GM11168 (cell line): Measurements from ENCODE around the gene PTPN9.
"Not testable (repeated sequence)": the region's sequence is repeated elsewhere in the genome, so short reads cannot be mapped to it uniquely, and the experiment has no call there.

ENCODE experiments used
- in situ Hi-C: fragments of 300-500 bp; cut with MboI; formaldehyde crosslinking; loops from one replicate; pipeline ENCODE4 v1.12.0; 2022; ENCODE audit warnings: low sequenced_read_pairs; ENCODE audit not compliant: unreplicated experiment

PTPN9 gene

GRCh38 chr15:75578948-75579920, at the start of gene PTPN9:
Gene PTPN9 (minus strand): TSS chr15:75579315. CDS start chr15:75578776, 539 bp downstream.
- in situ Hi-C loops: no loop called here

- in situ Hi-C loops: no loop called here
These were observed 46.6 kb upstream of the PTPN9 start, which contains the start of gene SNUPN for GRCh38 chr15:75625542-75626347. Gene SNUPN (minus strand): TSS chr15:75625725. CDS start chr15:75621051, 4,674 bp downstream.

GRCh38 chr15:75622505-75622904, 43.4 kb upstream of the PTPN9 start:
- in situ Hi-C loops: no loop called here

- in situ Hi-C loops: no loop called here
These were observed 41.8 kb upstream of the PTPN9 start for GRCh38 chr15:75620841-75621391.

GRCh38 chr15:75620058-75620820, 41.1 kb upstream of the PTPN9 start:
- in situ Hi-C loops: no loop called here

GRCh38 chr15:75616766-75617165, 37.7 kb upstream of the PTPN9 start:
- in situ Hi-C loops: no loop called here

- in situ Hi-C loops: no loop called here
These were observed 27.9 kb upstream of the PTPN9 start for GRCh38 chr15:75606711-75607699.

GRCh38 chr15:75606026-75606425, 26.9 kb upstream of the PTPN9 start:
- in situ Hi-C loops: no loop called here

GRCh38 chr15:75599401-75599800, 20.3 kb upstream of the PTPN9 start:
- in situ Hi-C loops: no loop called here

GRCh38 chr15:75598361-75598760, 19.2 kb upstream of the PTPN9 start:
- in situ Hi-C loops: no loop called here

- in situ Hi-C loops: no loop called here
These were observed 18.7 kb upstream of the PTPN9 start for GRCh38 chr15:75597667-75598341.

- in situ Hi-C loops: no loop called here
These were observed 17.7 kb upstream of the PTPN9 start for GRCh38 chr15:75596703-75597345.

GRCh38 chr15:75594276-75594675, 15.2 kb upstream of the PTPN9 start:
- in situ Hi-C loops: no loop called here

GRCh38 chr15:75591655-75592364, 12.7 kb upstream of the PTPN9 start:
- in situ Hi-C loops: no loop called here

GRCh38 chr15:75590239-75590638, 11.1 kb upstream of the PTPN9 start:
- in situ Hi-C loops: no loop called here

GRCh38 chr15:75589071-75589470, 10.0 kb upstream of the PTPN9 start:
- in situ Hi-C loops: no loop called here

- in situ Hi-C loops: not testable (repeated sequence)
These were observed 7.3 kb upstream of the PTPN9 start for GRCh38 chr15:75586422-75586821.
